HG03460 (cell line): ENCODE data around the gene TREML1.
"Not testable (repeated sequence)": the region's sequence is repeated elsewhere in the genome, so short reads cannot be mapped to it uniquely, and the experiment has no call there.

Source experiments
- ATAC-seq: cut with Tn5 transposase; IDR thresholded peaks from one replicate; pipeline ENCODE4 v1.9.1; 2021; ENCODE audit not compliant: unreplicated experiment

TREML1 gene, protein sequence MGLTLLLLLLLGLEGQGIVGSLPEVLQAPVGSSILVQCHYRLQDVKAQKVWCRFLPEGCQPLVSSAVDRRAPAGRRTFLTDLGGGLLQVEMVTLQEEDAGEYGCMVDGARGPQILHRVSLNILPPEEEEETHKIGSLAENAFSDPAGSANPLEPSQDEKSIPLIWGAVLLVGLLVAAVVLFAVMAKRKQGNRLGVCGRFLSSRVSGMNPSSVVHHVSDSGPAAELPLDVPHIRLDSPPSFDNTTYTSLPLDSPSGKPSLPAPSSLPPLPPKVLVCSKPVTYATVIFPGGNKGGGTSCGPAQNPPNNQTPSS

DNA sequence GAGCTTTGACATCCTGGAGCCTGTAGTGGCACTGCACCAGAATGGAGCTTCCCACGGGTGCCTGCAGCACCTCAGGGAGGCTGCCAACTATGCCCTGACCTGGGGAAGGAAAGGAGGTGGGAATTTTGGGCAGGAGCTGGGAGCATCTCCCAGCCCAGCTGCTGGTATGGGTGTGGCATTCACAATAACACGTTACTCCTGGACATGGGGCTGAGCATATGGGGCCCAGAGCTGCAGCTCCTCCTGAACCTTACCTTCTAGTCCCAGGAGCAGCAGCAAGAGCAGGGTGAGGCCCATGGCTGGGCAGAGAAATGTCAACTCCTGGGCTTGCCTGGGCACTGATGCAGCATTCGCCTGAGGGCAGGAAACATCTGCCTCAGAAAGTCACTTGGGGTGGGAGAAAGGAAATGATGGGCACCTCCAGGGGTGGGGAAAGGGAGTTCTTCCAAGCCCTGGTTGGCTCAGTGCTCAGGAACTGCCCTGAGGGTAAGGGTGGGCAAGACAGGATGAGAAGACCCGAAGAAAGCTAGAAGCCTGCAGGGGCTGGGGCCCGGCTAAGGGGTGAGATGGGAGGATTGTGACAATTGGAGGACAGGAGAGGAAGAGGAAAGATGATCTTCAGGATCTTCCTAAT lies at the start of gene TREML1:
TSS of gene TREML1 (minus strand) at position 356 of the 634 bp plus-strand sequence. CDS start at position 297, 59 bp downstream.
- no peak for ATAC-seq

DNA sequence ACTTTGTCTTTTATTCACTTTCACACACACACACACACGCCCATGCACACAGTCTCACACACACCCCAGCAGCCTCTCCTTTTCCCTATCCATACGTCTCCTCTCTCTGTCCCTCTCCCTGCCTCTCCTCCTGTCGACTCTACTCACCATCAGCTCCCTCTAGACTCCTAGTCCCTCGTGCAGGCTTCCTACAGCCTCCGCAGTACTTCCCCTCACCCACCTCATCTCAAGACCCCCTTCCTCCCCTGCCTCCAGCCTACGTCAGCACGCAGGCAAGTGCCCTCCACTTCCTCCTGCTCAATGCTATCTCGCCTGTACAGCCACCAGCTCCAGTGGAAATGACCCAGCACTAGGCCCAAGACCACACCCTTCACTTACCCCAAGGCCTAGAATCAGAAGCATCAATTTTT lies 47.6 kb upstream of the TREML1 start:
- ATAC-seq: no peak

DNA sequence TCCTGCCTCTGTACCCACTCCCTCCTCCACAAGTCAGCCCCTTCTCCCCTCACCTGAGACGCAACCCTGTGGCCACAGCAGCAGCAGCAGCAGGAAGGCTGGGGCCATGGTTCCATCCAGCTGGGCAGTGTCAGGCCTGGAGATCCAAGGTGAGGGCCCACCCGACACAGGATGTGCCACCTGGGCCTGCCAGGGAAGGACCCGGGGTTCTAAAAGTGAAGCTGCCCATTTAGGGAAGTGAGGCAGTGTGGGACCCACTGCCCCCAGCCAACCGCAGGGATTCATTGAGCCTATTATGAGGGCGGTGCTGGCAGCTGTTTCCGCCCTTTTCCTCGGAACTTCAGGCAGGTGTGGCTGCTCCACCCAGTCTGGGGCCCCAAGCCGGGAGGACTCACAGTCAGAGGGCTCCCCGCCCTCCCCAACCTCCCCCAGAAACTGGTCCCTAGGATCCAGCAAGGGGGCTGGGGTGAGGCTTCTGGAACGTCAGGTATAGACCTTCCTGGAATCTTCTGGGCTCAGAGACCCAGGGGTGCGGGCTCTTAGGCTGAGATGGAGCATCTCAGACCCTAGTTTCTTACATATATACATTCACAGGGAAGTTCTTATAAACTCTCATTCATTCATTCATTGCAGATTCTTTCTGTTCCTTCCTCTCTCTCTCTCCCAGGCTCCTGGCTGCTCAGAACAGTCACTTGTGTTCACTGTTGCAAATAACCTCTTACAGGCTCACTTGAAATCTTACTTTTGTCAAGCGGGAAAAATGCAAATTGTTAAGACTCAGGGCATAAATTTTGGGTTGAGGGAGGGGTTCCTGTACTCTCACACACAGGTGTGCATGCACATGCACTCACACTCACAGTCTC lies 47.0 kb upstream of the TREML1 start, which contains the start of gene TREML2:
TSS of gene TREML2 (minus strand) at position 249 of the 863 bp plus-strand sequence. CDS start at position 108, 141 bp downstream.
- ATAC-seq: peak; percentile 40

DNA sequence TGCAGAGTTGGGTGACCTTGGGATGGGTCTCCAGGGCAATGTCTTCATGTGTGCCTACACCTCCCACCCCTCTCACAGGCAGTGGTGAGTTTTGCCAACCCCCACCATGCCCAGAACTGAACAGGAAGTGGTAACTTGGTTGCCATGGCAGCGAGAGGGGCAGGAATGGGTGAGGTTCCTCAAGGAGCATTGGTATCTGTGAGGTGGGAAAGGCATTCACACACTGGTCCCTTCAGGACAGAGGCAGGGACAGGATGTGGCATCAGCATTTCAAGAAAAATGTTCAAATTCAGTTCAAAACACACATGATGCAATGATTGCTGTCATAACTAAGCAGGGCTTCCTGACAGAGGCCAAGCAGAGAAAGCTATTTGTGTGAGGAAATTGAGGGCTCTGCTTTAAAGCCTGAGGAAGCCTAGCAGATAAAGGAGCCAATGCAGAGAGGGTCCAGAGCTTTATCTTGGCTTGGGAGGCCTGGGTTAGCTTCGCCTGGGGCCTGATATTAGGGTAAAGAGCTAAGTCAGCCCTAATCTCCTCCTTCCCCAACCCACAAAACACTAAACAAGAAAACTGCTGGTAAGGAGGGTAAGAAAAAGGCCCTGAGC lies 46.3 kb upstream of the TREML1 start:
- ATAC-seq: peak; percentile 44

DNA sequence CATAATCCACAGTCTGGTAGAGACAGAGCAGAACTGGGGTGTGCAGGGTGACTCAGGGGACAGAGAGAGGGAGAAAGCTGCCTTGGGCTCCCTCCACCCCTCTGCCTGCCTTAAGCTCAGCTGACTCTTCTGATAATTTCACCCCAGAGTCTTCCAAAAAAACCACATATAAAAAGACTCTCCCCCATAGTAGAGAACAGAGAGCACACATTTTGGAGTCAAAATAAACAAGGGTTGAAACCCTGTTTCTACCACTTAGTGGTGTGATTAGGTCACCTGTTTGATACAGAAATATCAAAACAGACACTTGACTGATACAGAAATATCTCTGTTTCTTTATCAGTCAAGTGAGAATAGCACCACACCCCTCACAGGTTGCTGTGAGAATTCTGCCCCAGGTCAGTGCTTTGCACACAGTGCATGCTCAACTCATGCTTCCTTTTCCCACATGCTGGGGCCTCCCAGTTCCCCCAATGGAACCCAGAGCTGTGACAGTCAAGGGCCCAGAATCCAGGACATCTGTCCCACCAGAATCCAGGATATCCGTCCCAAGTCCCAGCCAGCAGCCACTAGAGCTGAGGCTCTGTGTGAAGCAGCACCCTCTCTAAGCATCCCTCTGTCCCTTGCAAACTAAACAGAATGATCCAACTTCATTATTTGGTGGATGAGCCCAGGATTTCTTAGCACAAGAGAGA lies 45.6 kb upstream of the TREML1 start:
- ATAC-seq: peak; percentile 42

DNA sequence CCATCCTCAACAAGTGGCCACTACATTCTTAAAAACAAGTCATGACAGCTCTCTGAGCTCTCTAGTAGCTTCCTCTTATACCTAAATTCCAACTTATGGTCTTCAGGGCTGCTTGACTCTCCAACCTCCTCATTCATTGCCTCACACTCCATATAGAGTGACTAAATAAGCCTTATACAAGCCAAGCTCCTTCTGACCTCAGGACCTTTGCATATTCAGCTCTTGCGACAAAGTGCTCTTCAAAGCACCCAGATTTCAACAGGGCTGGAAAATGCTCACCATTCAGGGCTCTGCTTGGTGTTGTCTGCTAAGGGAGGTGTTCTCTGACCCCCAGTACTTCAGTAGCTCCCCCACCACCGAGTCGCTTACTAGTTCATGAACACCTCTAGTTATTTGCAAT lies 43.1 kb upstream of the TREML1 start:
- no peak for ATAC-seq

DNA sequence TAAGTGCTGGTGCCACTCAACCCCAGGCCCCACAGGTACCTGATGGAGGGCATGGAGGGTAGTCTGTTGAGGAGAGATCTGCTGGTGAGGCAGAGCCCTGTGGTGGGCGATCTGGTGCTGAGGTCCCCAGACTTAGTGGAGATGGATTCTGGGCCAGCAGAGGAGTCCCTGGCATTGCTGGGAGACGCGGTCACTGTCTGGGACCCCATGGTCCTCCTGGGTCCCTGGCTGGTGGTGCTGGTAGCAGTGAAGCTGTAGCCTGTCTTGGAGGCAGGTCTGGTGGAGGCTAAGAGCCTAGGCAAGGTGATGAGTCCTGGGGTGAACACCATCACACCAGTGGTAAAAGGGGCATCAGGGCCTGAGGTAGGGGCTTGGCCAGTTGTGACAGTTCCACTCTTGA lies 40.2 kb upstream of the TREML1 start:
- ATAC-seq: no peak

DNA sequence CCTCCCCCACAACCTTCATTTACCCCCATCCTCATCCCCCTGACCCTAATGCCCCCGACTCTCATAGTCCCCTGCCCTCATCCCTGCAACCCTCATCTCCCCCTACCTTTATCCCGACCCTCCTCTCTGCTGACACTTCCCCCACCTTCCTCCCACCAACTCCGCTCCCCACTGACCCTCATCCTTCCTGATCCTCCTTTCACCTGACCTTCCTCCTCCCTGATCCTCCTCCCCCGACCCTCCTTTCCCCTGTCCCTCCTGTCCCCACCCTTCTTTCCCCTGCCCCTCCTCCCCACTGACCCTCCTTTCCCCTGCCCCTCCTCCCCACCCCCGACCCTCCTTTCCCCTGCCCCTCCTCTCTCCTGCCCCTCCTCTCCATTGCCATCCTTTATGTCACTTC lies 39.7 kb upstream of the TREML1 start:
- no peak for ATAC-seq

DNA sequence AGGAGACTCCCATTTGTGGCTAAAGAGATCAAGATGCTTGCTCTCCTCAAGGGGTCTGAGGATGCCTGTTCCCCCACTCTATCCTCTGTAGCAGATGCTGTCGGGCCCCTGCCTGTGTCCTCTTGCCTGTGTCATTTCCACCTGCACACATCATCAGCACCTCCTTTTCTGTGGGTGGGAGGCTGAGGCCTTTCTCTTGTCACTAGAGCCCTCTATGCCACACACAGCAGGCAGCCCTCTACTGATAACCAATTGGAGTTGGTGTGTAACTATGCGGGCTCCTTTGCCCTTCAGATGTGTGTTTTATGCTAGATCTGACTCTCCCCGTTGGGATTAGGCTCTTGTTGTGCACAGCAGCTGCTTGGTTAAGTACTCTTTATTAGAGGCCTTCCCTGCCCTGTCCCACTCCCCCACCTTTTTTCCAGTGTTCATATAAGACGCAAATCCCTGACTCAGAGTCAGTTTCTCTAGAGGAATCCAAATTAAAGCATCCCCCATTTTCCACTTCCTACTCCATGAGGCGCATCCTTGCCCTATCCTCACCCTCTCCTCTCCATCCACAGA lies 39.1 kb upstream of the TREML1 start:
- no peak for ATAC-seq

DNA sequence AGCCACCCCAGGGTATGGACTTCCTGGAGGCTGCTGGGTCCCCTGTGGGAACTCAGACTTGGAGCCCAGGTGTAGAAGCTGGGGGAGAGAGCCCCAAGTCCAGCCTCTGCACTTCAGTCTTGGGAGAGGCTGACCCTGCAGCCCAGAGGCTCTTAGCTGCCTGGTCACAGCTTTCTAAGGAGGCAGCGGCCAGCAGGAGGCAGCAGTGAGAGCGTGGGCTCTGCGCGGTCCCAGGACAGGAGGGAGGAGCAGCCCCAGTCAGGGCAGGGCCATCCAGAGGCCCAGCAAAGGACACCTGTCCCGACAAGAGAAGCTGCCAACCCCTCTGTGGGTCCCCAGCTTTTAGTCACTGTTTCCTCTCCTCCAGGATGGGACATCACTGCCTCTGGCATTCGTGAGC lies 37.4 kb upstream of the TREML1 start:
- ATAC-seq: no peak

DNA sequence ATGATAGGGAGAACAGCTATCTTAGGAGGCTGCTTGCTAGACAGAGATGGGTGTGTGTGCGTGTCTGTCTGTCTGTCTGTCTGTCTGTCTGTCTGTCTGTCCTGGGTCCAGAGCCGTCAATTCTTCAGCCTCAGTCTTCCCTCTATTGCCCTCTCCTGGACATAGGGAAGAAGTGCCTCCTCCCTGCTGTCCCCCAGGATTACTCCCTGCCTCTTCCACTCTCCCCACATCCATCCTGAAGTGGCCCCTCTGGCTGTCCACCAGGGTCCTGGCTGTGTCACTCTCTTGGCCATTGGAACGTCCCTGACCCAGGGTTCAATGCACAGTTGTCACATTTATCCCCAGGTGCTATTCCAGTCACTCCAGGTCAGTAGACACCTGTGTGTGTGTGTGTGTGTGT lies 36.6 kb upstream of the TREML1 start:
- no peak for ATAC-seq

DNA sequence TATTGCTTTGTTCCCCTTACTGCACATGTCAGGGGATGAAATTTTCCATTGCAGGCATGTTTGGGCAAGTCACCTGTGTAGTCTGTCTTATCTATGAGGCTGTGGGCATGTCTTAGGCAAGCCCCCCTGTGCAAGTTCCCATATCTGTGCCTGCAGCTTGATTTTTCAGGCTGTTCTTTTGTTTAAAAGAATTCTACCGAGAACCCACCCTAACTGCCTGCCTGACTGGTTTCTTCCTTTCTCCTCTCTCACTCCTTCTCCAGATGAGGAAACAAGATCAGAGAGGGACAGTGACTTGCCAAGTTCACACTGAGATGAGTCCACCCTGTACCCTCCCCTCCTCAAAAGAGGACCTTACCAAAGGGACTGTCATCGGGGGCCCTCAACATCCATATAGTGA lies 35.8 kb upstream of the TREML1 start:
- no peak for ATAC-seq

DNA sequence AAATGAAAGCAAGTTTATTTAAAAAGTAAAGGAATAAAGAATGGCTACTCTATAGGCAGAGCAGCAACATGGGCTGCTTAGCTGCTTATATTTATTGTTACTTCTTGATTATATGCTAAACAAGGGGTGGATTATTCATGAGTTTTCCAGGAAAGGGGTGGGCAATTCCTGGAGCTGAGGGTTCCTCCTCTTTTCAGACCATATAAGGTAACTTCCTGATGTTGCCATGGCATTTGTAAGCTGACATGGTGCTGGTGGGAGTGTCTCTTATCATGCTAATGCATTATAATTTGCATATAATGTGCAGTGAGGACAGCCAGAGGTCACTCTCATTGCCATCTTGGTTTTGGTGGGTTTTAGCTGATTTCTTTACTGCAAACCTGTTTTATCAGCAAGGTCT lies 34.9 kb upstream of the TREML1 start:
- ATAC-seq: not testable (repeated sequence)

DNA sequence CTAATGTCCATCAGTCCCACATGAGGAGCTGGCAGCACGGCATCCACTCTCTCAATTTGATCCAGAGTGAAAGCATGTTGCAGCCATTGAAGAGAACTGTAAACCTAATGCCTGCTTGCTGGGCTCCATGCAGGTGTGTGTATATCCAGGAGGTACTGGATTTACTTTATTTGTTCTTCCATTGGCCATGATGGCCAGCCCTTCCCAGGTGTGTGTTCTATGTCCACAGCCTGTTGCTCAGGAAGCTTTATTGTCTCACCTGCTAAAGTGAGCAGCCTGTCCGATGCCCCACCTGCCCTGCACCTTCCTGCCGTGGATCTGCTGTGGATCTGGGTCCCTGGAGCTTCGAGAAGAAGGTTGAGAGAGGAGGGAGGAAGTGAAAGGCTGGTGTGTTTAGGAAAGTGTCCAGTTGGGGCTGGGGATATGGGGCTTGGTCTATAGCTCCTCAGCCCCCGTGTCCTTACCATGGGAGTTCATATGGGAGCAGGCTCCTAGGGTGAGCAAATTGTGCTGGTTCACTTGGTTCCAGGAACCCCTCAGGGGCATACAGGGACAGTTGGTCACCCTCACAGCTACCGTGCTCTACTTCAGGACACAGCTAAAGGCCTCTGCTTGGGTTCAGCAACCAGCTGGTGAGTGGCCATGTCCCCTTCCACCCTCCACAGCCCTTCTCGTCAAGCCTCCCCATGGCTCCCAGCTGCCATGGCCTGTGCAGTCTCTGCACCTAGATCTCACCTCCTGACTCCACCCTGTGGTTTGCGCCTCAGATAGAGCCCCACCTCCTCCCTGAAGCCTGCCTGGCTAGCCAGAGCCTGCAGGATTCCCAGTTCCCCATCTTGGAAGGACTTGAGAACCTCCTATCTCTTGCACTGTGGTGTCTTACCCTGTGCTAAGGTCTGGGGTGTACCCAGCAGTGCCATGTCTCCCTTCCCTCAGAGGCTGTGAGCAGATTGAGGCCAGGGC lies 34.1 kb upstream of the TREML1 start:
- no peak for ATAC-seq

DNA sequence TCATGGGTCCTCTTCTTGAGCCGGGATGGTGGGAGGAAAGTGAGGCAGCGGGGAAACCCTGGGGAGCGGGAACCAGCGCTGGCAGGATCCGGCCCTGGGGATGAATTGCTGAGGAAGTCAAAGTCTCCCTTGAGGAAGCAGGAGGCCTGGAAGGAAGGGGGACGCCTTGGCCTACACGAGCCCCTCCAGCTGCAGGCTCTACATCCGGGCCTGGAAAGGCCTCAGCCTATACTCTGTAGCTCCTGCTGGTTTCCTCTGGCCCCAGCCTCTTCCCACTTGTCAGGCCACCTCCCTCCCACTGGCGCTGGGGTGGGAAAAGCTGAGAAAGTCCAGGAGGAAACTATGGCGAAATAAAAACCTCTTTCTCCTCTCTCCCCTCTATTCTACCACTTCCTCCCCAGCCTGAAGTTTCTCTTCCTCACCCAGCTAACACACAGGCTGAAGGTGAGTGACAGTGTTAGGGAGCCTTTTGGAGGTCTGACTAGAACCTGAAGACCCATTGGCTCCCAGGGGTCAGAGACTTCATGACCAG lies 31.9 kb upstream of the TREML1 start:
- ATAC-seq: no peak

DNA sequence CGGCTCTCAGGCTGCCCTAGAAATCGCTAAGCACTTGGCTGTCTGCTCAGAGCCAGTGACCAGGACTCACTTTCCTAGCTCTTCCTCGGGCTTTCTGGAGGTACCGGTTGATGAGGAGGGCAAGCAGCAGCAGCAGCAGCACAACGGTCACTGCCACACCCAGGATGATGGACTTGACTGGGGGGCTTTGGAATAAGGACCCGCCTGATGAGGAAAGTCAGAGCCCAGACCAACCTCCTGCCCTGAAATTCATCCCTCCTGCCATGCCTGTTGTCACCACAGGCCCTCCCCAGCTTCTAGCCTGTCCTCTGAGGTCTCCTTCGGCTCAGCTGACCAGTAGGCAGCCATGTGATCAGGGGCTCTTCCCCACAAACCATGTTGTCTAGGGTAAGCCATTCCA lies 30.6 kb upstream of the TREML1 start:
- no peak for ATAC-seq

DNA sequence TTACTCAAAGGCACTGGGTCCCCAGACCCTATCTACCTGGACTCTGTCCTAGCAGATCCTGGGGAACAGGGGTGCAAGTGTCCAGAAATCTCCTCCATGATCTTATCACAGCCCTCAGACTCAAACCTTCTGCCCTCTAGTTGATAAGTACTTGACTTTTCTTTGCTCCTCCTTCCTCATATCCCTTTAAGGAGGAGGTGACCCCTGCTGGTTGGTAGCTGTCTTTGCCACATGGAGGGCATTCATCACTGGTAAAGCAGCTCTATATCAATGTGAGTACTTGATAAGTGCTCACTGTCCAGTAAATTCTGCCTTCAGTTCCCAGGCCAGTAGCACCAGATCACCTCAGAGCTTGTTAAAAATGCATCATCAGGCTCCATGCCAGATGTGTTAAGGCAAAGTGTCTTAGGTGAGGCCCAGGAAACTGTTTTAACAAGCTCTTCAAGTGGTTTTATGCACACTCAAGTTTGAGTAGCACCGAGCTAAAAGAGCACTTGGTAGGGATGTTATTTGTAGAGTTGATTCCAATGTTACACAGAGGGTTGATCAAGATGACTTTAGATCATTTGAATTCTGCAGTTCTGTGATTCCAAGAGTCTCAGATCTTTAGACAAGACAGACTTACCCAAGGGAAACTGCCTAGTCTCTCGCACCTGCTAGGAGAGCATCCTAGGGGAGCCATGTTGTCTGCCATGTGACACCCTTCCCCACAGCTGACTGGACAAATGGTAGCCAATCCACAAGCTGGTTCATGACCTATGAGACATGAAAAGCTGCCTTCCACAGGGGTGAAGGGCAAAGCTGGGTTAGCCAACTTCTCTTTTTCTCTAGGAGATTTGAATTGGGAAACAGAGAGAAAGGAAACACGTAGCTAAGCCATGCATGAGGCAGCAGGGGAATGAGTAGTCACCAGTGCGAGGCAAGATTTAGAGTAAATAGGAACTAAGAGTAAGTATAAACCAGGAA lies 28.2 kb upstream of the TREML1 start:
- no peak for ATAC-seq

DNA sequence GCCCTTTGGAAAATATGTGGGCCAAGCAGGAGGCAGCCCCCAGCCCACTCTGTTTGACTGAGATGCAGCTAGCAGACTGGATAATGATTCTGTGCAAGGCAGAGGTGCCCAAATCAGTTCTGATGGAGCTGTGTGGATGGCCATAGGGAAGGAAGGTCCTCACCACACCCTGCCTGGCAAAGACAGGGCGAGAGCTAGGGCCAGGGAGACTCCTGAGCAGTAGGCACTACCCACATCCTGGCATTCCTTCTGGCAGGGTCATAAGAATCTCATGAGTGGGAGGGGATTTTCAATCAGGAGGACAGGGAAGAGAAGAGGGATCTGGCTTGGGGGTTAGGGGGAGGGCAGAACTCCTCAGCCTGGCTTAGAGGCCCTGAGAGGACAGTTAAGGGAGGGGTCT lies 27.4 kb upstream of the TREML1 start:
- ATAC-seq: no peak
